Breast epithelium (tissue), 4 donors: ENCODE data around the gene UQCC5. TPM values are rescaled to one million over a fixed set of nuclear protein-coding genes. Genes with fewer than 3 reads are reported as not detected.
A peak's percentile ranks its signal among the peaks of the same experiment; 100 is the strongest.

ENCODE experiments used
- DNase-seq, 2 donors: peaks; one replicate each; pipeline ENCODE4 v3.0.0-alpha.2; 2019; ENCODE audit warnings: low spot score in 2 of 2
- H3K27ac ChIP-seq, 2 donors: fragments of 200-600 bp; sonication (generic) in 1 of 2; one replicate each; pipeline ENCODE4 v1.5.1; 2016 to 2019; ENCODE audit warnings: mild to moderate bottlenecking in 1 of 2
- H3K27me3 ChIP-seq, 2 donors: fragments of 200-600 bp; sonication (generic) in 1 of 2; one replicate each; pipeline versions ENCODE4 v1.5.1 to v1.6.0; 2017 to 2019; ENCODE audit warnings: control low read depth in 1 of 2, mild to moderate bottlenecking in 1 of 2
- H3K36me3 ChIP-seq: fragments of 200-600 bp; one replicate; pipeline ENCODE4 v1.5.1; 2019
- H3K4me1 ChIP-seq, 2 donors: fragments of 200-600 bp; sonication (generic); one replicate each; pipeline ENCODE4 v1.5.1; 2016 to 2019; ENCODE audit warnings: control low read depth in 1 of 2
- H3K4me3 ChIP-seq, 3 donors: fragments of 200-600 bp; sonication (generic); 1 replicate in 2 of 3; 2 replicates in 1 of 3; pipeline ENCODE4 v1.5.1; 2016 to 2019; ENCODE audit warnings: mild to moderate bottlenecking in 3 of 3, moderate library complexity in 2 of 3
- H3K9me3 ChIP-seq, 2 donors: fragments of 200-600 bp; sonication (generic) in 1 of 2; one replicate each; pipeline ENCODE4 v1.5.1; 2016 to 2019; ENCODE audit warnings: control low read depth in 1 of 2
- POLR2A ChIP-seq: fragments of 450-650 bp; IDR thresholded peaks from one replicate; pipeline ENCODE4 v1.6.1; 2016; ENCODE audit warnings: antibody characterized with exemption, mild to moderate bottlenecking, moderate library complexity
- POLR2AphosphoS5 ChIP-seq, 3 donors: sonication (generic); formaldehyde crosslinking; IDR thresholded peaks; one replicate each; pipeline ENCODE4 v1.6.1; 2017; ENCODE audit warnings: antibody characterized with exemption in 3 of 3
- intact Hi-C: fragments of 100-400 bp; cut with DNase I; formaldehyde crosslinking; loops from one replicate; pipeline ENCODE4 v1.15.1; 2023; ENCODE audit warnings: low total_unique reads
- total RNA-seq, 3 donors: library from RNA; depleted of rRNA; stranded (reverse); fragments of >200 nt; gene quantifications; one replicate each; pipeline ENCODE4 v1.1.0, GENCODE V29; 2016
- TF ChIP-seq, protein P1 (sequence below), 3 donors: fragments of 450-650 bp; IDR thresholded peaks; one replicate each; pipeline ENCODE4 v1.5.1; 2016 to 2017; ENCODE audit warnings: antibody characterized with exemption in 3 of 3, mild to moderate bottlenecking in 3 of 3, moderate library complexity in 3 of 3

UQCC5 gene, protein sequence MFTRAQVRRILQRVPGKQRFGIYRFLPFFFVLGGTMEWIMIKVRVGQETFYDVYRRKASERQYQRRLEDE
- total RNA-seq, result 10 to 100 TPM in 1 of 3 donors, 1 to 10 TPM in 2; 1.3 to 14.1 (median 1.8) TPM

DNA sequence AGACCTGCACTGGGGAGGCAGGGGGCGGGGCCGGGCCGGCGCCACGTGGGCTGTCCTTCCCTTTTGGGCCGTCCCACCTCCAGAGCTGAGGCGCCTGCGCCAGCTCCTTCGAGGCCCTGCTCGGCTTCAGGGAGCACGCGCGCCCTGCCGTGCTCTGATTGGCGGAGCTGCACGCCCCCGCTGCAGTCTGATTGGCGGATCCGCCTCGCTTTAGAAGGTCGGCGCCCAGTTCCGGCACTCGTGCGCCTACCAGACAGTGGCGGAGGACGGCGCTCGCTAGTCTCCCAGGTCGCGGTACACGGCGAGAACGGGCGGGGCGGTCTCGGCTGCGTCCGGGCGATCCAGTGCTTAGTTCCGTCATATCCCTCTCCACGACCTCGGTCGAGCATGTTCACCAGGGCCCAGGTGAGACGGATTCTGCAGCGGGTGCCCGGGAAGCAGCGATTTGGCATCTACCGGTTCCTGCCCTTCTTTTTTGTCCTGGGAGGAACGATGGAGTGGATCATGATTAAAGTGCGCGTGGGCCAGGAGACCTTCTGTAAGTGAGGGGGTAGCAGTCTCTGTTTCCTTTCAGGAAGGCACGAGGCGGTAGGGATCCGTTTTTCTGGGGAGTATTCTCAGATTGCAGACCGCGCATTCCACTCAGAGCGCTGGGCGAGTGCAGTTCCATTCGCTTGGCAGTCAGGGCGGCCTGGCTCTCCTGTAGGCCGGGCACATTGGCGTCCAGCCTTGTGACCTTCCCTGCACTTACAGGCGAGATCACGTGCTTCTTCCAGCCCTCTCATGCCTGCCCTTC lies at the start of gene UQCC5:
Gene UQCC5 (plus strand): TSS at position 237 of the 796 bp plus-strand sequence. CDS start 151 bp downstream, at position 388.
- TF ChIP-seq, protein P1, sequence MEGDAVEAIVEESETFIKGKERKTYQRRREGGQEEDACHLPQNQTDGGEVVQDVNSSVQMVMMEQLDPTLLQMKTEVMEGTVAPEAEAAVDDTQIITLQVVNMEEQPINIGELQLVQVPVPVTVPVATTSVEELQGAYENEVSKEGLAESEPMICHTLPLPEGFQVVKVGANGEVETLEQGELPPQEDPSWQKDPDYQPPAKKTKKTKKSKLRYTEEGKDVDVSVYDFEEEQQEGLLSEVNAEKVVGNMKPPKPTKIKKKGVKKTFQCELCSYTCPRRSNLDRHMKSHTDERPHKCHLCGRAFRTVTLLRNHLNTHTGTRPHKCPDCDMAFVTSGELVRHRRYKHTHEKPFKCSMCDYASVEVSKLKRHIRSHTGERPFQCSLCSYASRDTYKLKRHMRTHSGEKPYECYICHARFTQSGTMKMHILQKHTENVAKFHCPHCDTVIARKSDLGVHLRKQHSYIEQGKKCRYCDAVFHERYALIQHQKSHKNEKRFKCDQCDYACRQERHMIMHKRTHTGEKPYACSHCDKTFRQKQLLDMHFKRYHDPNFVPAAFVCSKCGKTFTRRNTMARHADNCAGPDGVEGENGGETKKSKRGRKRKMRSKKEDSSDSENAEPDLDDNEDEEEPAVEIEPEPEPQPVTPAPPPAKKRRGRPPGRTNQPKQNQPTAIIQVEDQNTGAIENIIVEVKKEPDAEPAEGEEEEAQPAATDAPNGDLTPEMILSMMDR (IDR thresholded peaks at IDR 0.05), result no peak
- peak; percentile 79 to 94 (median 94) for TF ChIP-seq POLR2AphosphoS5 (IDR thresholded peaks at IDR 0.05)
- peak; percentile 93 for TF ChIP-seq POLR2A
- no peaks in the 10 kb centered on the region for H3K27me3 ChIP-seq
- peak within 1 kb of the TSS; percentile 66 to 76 (median 69) for H3K4me3 ChIP-seq
- peak; percentile 98 for DNase-seq
- peaks cover 16 to 19% of the 10 kb centered on the region in 2 donors for H3K4me1 ChIP-seq
- no peaks in the 10 kb centered on the region for H3K9me3 ChIP-seq
- intact Hi-C loops, result loop anchor here (10.0 kb wide), 2 partner anchors 62 to 168 kb away; partner anchors contain the start of genes GLT8D1 and SPCS1
- peak within 1 kb of the TSS; percentile 87 to 89 for H3K27ac ChIP-seq
- no peaks in the 10 kb centered on the region for H3K36me3 ChIP-seq

DNA sequence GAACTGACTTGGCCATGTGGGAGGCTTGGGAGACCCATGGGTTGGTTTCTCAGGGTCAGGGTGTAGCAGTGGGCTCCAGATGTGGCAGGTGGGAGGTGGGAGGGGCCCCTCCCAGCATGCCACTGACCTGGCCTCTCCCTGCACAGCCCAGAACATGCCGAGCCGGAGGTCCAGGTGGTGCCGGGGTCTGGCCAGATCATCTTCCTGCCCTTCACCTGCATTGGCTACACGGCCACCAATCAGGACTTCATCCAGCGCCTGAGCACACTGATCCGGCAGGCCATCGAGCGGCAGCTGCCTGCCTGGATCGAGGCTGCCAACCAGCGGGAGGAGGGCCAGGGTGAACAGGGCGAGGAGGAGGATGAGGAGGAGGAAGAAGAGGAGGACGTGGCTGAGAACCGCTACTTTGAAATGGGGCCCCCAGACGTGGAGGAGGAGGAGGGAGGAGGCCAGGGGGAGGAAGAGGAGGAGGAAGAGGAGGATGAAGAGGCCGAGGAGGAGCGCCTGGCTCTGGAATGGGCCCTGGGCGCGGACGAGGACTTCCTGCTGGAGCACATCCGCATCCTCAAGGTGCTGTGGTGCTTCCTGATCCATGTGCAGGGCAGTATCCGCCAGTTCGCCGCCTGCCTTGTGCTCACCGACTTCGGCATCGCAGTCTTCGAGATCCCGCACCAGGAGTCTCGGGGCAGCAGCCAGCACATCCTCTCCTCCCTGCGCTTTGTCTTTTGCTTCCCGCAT lies 49.2 kb upstream of the UQCC5 start:
- TF ChIP-seq, protein P1 (IDR thresholded peaks at IDR 0.05), result no peak
- TF ChIP-seq POLR2AphosphoS5 (IDR thresholded peaks at IDR 0.05), result no peak
- no peak for TF ChIP-seq POLR2A
- H3K27ac ChIP-seq, result peak overlapping the region in 1 of 2 donors; percentile 69
- H3K9me3 ChIP-seq, result no peaks in the 10 kb centered on the region
- H3K4me1 ChIP-seq, result peaks cover 5 to 13% of the 10 kb centered on the region in 2 donors
- no peak for DNase-seq
- H3K4me3 ChIP-seq, result no peak overlapping the region
- H3K36me3 ChIP-seq, result peaks cover 15% of the 10 kb centered on the region
- H3K27me3 ChIP-seq, result no peaks in the 10 kb centered on the region
- intact Hi-C loops, result no loop called here

DNA sequence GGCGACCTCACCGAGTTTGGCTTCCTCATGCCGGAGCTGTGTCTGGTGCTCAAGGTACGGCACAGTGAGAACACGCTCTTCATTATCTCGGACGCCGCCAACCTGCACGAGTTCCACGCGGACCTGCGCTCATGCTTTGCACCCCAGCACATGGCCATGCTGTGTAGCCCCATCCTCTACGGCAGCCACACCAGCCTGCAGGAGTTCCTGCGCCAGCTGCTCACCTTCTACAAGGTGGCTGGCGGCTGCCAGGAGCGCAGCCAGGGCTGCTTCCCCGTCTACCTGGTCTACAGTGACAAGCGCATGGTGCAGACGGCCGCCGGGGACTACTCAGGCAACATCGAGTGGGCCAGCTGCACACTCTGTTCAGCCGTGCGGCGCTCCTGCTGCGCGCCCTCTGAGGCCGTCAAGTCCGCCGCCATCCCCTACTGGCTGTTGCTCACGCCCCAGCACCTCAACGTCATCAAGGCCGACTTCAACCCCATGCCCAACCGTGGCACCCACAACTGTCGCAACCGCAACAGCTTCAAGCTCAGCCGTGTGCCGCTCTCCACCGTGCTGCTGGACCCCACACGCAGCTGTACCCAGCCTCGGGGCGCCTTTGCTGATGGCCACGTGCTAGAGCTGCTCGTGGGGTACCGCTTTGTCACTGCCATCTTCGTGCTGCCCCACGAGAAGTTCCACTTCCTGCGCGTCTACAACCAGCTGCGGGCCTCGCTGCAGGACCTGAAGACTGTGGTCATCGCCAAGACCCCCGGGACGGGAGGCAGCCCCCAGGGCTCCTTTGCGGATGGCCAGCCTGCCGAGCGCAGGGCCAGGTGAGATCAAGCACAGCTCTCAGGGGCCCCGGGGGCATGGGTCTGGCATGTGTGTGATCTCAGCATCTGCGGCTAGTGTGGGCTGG lies 48.4 kb upstream of the UQCC5 start:
- no peaks in the 10 kb centered on the region for H3K9me3 ChIP-seq
- intact Hi-C loops, result no loop called here

DNA sequence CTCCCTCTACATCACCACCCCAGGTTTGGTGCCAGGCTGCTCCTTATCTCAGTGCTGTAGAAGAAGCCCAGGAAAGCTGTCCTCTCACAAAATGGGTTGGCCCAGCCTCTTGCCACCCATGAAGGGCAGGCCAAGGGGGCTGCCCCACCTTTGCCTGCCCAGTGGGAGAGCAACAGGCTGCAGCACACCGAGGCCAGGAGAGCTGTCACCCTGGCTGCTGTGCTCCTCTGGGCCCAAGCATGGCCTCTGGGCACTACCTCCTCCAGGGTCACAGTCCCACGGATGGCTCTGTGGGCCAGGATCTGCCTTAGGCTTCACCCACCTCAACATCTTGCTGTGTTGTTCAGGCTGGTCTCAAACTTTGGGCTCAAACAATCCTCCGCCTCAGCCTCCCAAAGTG lies 47.7 kb upstream of the UQCC5 start:
- DNase-seq, result no peak
- H3K9me3 ChIP-seq, result no peaks in the 10 kb centered on the region
- no peak overlapping the region for H3K4me3 ChIP-seq
- H3K4me1 ChIP-seq, result peaks cover 5 to 7% of the 10 kb centered on the region in 2 donors
- H3K36me3 ChIP-seq, result peaks cover 15% of the 10 kb centered on the region
- no peaks in the 10 kb centered on the region for H3K27me3 ChIP-seq
- peak overlapping the region in 1 of 2 donors; percentile 85 for H3K27ac ChIP-seq
- TF ChIP-seq POLR2AphosphoS5 (IDR thresholded peaks at IDR 0.05), result no peak
- no peak for TF ChIP-seq POLR2A
- TF ChIP-seq, protein P1 (IDR thresholded peaks at IDR 0.05), result no peak
- intact Hi-C loops, result no loop called here

More for the DNA sequence above, 48.4 kb upstream of the UQCC5 start:
- H3K36me3 ChIP-seq, result peaks cover 15% of the 10 kb centered on the region
- peak overlapping the region in 1 of 2 donors; percentile 85 for H3K27ac ChIP-seq
- TF ChIP-seq POLR2AphosphoS5 (IDR thresholded peaks at IDR 0.05), result no peak
- TF ChIP-seq POLR2A, result no peak
- TF ChIP-seq, protein P1 (IDR thresholded peaks at IDR 0.05), result no peak
- no peaks in the 10 kb centered on the region for H3K27me3 ChIP-seq
- H3K4me1 ChIP-seq, result peaks cover 5 to 10% of the 10 kb centered on the region in 2 donors
- H3K4me3 ChIP-seq, result no peak overlapping the region
- DNase-seq, result no peak
